SH-SY5Y (cell line): ENCODE measurements around the gene CDK19.

Source experiments
- GATA2 ChIP-seq: IDR thresholded peaks from 2 replicates; pipeline ENCODE4 v1.6.1; 2011; ENCODE audit warnings: mild to moderate bottlenecking, low read depth, low read length
- GATA3 ChIP-seq: IDR thresholded peaks from 2 replicates; pipeline ENCODE4 v1.6.1; 2011; ENCODE audit warnings: low read depth, mild to moderate bottlenecking, low read length, moderate library complexity

DNA sequence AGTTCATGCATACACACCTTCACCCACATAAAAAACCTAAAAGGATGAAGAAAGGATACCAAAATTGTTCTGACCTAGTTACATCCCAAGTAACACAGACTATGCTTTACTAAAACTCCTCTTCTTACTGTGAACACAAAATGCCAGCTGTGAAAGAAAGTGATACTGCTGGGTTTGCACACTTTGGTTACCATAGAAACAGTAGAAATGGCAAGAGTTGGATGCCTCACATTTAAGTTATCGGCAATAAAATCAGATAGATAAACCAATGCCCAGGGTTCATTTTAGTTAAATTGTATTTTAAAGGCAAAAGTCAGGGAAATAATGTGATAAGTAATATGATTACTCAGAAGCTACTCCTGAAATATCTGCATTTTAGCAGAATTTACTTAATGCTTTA, 161.9 kb downstream of the CDK19 start:
- TF ChIP-seq GATA2 (no peak), GATA3 (peak; percentile 57; the same call in 1 of the 2 replicates)
